H54 (cell line): ENCODE data around the gene CBX1.
A peak's percentile ranks its signal among the peaks of the same experiment; 100 is the strongest.
"Not testable (repeated sequence)": the region's sequence is repeated elsewhere in the genome, so short reads cannot be mapped to it uniquely, and the experiment has no call there.

ENCODE experiments used
- DNase-seq: peaks from one replicate; pipeline ENCODE4 v3.0.0; 2011; ENCODE audit warnings: low spot score, mixed read lengths; ENCODE audit not compliant: insufficient read length
- FAIRE-seq: peaks from 3 replicates; lab custom pipeline; 2011; peaks lifted over from hg19 to GRCh38; lab: Jason Lieb, UNC
- POLR2A ChIP-seq: IDR thresholded peaks from 2 replicates; pipeline ENCODE4 v1.6.1; 2011; ENCODE audit warnings: low read depth, mild to moderate bottlenecking, low read length

Gene CBX1

DNA sequence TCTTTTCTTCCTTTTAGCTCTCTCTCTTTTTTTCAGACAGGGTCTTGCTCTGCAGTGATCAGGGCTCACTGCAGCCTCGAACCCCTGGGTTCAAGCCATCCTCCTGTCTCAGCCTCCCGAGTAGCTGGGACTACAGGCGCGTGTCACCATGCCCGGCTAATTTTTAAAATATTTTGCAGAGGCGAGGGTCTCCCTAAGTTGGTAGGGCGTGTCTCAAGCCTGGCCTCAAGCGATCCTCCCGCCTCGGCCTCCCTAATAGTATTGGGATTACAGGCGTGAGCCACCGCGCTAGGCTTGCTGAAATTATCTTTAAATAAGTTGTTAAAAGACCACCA, 5.5 kb upstream of the CBX1 start:
- DNase-seq, result no peak
- FAIRE-seq, result no peak
- no peak for TF ChIP-seq POLR2A

DNA sequence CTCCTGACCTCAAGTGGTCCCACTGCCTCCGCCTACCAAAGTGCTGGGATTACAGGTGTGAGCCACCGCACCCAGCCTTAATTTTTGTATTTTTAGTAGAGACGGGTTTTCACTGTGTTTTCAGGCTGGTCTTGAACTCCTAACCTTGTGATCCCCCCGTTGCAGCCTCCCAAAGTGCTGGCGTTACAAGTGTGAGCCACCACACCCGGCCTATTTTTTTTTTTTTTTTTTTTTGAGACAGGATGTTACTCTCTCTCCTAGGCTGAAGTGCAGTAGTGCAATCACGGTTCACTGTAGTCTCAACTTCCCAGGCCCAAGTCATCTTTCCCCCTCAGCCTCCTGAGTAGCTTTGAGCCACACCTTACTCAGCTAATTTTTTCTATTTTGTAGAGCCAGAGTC, 3.2 kb upstream of the CBX1 start:
- TF ChIP-seq POLR2A, result no peak
- FAIRE-seq, result no peak

GRCh38 chr17:48102798-48103715, 1.8 kb upstream of the CBX1 start:
- FAIRE-seq, result no peak
- DNase-seq, result no peak
- TF ChIP-seq POLR2A, result no peak

More for the DNA sequence above, 3.2 kb upstream of the CBX1 start:
- DNase-seq, result no peak

DNA sequence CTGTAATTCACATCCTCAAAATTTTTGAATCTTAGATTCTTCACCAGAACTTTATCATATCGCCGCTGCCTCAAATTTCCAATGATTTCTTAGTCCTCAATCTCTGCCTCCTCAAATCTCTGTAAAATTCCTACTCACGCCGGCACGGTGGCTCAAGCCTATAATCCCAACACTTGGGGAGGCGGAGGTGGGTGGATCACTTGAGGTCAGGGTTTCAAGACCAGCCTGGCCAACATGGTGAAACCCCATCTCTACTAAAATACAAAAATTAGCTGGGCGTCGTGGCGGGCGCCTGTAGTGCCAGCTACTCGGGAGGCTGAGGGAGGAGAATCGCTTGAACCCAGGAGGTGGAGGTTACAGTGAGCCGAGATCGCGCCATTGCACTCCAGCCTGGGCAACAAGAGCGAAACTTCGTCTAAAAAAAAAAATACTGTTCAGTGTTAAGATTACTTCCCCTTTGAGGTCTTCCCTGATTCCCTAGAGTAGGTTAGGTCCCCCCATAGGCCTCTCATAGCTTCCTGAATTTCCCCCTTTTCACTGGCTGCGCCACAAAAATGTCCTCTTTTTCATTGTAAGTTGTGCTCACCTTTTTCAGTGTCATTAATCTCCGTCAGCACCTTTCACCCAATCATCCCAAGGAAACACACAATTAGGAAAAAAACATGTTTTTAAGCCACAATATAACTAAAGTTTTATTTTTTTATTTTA, 919 bp upstream of the CBX1 start:
- FAIRE-seq, result no peak

DNA sequence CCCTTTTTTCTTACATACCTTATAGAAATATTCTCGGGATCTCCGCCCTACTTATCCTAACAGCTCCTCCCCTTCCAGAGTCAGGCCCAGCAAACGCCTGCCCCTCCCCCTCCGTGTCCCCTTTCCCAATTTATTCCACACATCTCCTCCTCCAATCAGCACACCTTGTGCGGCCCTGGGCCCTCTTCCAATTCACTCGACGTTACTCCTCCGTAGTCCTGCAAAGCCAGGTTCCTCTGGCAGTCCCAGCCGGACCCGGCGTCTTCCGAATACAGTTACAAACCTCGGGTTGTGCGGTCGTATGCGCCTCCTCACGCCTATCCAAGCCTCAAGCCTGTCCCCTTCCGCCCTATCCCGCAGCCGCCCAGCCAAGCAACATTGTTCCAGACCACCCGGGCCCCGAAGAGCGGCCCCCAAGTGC, 677 bp downstream of the CBX1 start:
- FAIRE-seq, result no peak
- TF ChIP-seq POLR2A, result no peak
- DNase-seq, result peak; percentile 52

More for the DNA sequence above, 919 bp upstream of the CBX1 start:
- TF ChIP-seq POLR2A, result no peak
- no peak for DNase-seq

DNA sequence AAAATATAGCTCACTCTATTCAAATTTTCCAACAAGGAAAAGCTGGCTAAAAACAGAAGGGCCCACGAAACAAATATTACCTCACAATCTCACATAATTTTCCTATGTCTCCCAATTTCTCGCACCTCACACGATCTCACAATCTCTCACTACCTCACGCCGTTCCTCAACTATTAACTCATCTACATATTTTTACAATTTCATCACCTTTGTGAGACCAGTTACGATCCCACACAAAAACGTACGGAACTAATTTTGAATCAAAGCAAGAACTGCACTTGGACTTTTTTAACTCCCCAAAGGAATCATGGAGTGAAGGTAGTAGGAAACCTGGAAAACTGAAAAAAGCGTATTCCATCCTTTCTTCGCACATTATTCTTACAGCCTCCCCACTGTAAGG, 1.1 kb downstream of the CBX1 start:
- no peak for DNase-seq
- FAIRE-seq, result no peak
- TF ChIP-seq POLR2A, result no peak

DNA sequence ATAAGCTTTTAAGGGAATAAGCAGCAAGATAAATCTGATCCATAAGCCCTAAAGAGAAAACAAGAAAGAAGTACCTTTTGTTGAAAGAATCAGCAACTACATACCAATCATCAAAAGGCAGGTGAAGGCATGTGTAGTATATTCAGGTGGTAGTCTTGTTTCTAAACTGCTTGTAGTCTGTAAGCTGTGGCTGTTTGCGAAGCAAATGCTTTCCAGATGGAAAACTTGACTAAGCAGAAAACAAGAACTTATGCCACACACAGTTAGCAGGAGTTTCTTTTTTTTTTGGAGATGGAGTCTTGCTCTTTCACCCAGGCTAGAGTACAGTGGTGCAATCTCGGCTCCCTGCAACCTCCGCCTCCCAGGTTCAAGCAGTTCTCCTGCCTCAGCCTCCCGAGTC, 5.7 kb downstream of the CBX1 start:
- FAIRE-seq (no peak), DNase-seq (no peak)
- TF ChIP-seq POLR2A, result no peak

DNA sequence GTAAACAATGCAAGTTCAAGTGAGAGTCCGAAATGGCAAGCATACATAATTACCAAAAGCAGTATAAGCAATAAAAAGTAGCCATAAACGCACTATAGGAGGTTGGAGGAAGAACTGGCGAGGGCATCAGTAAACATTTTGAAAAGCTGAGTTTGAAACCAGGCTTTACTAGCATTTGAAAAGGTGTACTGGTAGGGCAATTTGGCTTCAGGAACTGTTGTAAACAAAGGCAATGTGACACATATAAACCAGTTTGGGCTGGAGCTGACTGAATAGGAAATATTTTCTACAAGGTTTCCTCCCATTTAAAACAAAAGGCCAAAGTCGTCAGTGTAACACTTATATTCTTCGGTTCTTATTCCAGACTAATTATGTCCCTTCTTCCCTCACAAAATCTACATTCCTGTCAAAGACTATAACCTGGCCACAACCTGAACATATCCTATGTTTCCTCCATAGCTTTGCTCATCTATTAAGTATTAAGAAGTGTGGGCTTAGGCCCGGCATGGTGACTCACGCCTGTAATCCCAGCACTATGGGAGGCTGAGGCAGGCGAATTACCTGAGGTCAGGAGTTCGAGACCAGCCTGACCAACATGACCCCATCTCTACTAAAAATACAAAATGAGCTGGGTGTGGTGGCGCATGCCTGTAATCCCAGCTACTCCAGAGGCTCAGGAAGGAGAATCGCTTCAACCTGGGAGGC, 7.8 kb downstream of the CBX1 start:
- DNase-seq (no peak), FAIRE-seq (no peak)
- TF ChIP-seq POLR2A, result no peak

DNA sequence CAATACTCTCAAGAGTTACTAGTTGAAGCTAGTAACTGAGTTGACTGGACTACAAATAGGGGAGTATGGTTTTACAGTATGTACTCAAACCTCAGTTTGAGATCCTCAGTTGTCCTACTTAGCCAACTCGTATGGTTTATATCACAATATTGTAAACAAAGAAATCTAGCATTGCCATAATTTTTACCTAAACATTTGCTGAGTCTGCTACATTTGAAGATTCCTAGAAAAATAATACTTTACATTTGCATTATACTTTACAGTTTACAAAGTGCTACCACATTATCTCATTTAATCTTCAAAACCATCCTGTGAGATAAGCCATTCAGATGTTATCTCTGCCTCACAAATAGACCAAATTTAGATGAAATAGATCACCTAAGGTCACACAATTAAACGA, 16.3 kb downstream of the CBX1 start:
- TF ChIP-seq POLR2A, result no peak
- FAIRE-seq, result no peak
- DNase-seq, result no peak

- DNase-seq (no peak), FAIRE-seq (no peak)
- TF ChIP-seq POLR2A, result no peak
Observed at GRCh38 chr17:48081858-48082257, 19.4 kb downstream of the CBX1 start.

- DNase-seq, FAIRE-seq: not testable (repeated sequence)
Observed at GRCh38 chr17:48077152-48077551, 24.1 kb downstream of the CBX1 start.

GRCh38 chr17:48074322-48075081, 26.8 kb downstream of the CBX1 start:
- DNase-seq (no peak), FAIRE-seq (peak; percentile 48)
- TF ChIP-seq POLR2A, result no peak

GRCh38 chr17:48073566-48074094, 27.6 kb downstream of the CBX1 start:
- not testable (repeated sequence) for FAIRE-seq, DNase-seq

DNA sequence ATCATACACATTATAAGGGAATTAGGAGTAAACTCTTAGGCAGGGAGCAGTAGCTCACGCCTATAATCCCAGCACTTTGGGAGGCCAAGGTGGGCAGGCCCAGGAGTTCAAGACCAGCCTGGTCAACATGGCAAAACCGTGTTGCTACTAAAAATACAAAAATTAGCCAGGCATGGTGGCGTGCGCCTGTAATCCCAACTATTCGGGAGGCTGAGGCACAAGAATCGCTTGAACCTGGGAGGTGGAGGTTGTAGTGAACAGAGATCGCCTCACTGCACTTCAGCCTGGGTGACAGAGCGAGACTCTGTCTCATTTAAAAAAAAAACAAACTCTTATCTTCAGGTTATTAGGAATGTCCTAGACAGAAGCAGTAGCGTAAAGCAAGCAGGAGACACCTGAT, 28.5 kb downstream of the CBX1 start:
- DNase-seq, FAIRE-seq: not testable (repeated sequence)
